T-helper 1 cell (primary cell): Measurements from ENCODE around the gene SLC22A12.

Experiments
- DNase-seq, 5 donors: peaks; one replicate each; pipeline ENCODE4 v3.0.0-alpha.2; 2012 to 2020

SLC22A12 gene

DNA sequence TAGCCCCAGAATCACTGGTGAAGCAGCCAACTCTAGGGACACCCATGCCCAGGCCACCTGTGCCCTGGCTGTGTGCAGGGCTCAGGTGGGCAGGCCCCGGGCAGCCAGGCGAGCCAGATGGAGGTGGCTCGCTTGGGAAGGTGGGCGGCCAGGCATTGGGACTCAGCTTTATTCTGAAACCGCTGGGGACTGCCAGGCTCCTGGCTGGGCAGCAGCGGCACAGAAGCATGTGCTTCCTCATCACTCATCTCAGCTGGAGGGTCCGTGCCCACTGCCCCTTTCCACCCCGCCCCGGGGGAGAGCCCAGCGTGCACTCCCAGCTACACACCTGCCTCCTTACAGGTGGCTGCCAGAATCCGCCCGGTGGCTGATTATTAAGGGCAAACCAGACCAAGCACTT lies 27.1 kb upstream of the SLC22A12 start:
- no peak for DNase-seq

DNA sequence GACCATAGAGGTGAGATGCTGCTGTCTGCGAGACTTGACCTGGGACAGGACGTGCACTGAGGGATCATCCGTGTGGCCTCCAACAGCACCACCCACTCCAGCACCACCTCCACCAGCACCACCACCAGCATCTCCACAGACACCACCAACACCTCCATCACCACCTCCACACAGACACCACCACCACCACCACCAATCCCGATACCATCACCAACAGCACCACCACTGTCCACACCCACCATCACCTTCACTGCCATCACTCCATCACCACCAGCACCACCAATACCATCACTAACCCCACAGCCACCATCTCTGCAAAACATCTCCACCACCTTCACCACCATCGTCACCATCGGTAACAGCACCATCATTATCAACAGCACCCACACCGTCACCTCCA lies 26.6 kb upstream of the SLC22A12 start:
- no peak for DNase-seq

DNA sequence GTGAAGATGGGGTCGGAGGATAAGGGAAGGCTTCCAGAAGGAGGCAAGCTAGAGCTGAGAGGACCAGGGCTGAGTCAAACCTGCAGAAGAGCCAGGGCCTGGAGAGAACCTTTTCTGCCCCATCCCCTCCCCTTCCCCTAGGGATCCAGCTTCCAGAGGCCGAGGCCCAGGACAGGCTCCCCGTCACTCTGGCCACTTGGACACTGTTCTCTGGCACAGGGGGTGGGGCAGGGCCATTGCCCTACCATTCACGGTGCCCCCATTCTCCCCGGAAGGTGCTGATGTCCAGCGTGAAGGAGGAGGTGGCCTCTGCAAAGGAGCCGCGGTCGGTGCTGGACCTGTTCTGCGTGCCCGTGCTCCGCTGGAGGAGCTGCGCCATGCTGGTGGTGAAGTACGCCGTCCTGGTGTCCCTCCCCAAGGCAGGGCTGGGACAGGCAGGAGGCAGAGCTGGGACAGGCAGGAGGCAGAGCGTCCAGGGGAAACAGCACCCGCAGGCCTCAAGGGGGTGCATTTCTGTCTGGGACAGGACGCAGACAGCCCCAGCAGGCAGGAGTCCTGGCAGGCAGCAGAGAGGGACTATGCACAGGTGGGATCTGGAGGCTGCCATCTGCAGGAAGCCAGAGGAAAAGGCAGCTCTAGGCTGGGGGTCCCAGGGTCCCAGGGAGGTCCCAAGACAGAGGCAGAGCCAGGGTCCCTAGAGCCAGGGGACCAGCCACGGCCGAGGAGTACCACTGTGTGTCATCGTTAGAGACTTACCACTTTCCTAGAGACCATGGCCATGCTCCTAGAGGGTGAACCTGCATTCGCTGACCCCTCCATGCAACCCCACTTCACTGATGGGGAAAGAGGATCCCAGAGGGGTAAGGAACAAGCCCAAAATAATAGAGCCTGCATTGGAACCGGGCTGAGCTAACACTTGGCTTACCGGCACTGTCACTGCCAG lies 25.8 kb upstream of the SLC22A12 start:
- DNase-seq: no peak

DNA sequence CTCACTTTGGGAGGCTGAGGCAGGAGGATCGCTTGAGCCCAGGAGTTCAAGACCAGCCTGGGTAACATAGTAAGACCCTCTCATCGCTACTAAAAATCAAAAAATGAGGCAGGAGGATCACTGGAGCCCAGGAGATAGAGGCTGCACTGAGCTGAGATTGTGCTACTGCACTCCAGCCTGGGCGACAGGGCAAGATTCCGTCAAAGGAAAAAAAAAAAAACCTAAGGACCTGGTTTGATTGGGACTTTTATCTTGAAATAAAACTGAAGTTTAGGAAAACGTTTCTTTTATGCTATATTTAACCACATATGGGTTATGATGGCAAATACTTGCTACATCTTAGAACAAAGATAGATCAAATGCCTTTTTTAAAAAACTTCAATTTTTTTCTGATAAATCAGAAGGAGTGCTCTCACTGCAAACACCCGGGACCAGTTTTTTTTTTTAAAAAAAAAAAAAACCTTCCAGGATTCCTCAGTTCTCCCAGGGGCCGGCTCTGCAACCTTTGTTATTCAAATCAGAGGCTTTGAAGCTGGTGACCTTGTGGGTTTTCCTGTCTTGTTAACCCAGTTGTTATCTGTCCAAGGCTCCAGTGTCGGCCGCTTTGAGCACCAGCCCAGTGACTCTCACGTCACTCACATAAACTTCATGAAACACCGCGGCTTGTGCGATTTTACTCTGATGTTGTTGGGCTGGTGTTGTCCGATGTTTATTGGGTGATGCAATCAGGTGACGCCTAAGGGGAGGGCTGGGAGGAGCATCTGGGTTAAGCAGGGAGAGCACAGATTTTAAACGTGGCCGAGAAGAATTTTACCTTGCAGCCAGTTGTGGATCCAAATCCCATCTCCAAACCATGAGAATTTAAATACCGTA lies 24.7 kb upstream of the SLC22A12 start:
- DNase-seq: peak in 2 of 5 donors; percentile 3 to 45

DNA sequence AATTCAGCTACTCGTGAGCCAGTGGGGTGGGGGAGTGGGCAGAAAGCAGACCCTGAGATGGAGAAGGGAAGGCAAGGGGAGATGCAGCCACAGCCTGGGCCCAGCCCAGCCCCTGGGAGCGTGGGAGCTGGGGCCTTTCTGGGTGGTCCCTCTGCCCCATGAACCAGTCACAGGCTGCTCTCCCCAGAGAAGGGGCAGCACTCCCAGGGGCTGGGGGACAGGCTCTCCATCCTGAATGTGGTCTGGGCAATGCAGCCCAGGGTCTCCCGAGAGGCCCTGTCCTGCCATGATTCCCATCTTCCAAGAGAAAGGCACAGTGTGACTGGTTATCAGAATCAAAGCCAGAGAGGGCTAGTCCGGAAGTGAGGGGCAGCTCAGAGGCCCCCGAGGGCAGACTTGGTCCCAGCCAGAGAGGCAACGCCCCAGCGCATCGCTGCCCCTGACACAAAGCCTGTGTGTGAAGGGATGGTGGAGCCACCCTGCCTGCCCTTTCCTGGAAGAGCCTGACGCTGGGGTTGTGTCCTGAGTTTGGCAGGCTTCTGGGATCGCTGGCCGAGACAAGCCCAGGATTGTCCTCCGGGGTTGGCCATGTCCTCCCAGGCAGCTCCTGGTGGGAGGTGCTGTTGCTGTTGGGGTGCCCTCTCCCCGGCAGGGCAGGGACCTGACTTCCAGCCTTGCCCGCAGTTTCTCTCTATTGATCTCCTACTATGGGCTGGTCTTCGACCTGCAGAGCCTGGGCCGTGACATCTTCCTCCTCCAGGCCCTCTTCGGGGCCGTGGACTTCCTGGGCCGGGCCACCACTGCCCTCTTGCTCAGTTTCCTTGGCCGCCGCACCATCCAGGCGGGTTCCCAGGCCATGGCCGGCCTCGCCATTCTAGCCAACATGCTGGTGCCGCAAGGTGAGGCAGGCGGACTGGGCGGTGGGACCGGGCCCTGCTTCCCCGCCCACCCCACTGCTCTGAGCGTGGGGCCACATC lies 23.8 kb upstream of the SLC22A12 start:
- DNase-seq: no peak

DNA sequence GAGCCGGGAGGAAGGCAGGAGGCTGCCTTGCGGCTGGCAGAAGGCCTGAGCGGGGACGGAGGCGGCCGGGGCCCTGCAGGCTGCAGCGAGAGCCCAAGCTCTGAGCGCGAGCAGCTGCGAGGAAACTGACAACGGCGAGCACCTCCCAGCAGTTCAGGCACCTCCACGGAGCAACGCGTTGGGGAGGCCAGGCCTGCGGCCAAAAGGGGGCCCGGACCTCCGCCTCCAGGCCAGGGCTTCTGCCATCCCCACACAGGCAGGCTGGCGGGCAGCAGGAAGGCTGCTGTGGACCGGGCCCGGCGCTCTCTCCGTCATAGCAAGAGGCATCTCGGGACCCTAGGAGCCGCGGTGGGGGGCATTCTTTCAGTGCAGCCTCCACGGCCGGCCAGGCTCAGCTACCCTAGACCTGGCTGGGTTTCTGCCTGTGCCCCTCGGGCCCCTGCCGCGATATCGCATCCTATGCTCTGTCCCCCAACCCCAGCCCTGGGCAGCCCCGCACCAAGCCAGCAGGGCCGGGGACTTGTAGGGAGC lies 22.9 kb upstream of the SLC22A12 start:
- DNase-seq: no peak

DNA sequence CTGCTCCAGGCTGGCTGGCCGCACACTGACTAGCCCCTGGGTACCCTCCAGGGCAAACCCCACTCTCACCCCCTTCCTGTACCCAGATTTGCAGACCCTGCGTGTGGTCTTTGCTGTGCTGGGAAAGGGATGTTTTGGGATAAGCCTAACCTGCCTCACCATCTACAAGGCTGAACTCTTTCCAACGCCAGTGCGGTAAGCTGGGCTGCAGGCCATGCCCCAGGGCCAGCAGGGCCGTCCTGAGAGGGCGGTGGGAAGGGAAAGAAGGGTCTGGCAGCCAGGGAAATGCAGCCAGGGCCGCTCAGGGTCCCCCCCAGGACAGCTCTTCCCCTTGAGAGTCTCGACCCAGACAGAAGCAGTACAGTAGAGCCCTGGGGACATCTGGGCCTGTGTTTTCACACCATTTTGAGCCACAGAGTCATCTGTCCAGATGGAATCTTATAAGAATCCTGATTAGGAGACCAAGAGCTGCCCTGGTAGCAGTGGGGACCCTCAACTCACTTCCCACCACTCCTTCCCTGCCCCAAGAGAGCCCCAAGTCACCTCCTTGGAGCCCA lies 22.4 kb upstream of the SLC22A12 start:
- no peak for DNase-seq

DNA sequence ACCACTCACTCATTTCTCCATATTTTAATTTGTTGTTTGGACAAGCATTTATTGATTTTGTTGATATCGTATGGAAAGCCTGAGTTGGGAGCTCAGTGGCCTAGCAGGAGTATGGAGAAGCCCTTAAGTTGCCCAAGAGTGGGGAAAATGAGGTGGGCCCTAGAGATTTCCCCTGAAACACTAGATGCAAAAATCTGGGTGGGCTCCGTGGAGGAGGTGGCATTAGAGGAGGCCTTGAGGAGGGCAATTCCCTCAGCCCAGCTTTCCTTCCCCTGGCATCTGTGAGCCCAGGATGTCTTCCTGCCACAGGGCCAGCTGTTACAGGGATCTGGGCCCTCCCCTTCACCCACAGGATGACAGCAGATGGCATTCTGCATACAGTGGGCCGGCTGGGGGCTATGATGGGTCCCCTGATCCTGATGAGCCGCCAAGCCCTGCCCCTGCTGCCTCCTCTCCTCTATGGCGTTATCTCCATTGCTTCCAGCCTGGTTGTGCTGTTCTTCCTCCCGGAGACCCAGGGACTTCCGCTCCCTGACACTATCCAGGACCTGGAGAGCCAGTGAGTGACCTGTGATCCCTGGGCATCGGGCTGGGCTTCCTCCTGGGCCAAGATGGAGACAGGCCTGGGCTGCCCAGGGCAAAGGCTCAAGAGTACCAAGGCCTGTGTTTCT lies 21.6 kb upstream of the SLC22A12 start:
- DNase-seq: no peak

DNA sequence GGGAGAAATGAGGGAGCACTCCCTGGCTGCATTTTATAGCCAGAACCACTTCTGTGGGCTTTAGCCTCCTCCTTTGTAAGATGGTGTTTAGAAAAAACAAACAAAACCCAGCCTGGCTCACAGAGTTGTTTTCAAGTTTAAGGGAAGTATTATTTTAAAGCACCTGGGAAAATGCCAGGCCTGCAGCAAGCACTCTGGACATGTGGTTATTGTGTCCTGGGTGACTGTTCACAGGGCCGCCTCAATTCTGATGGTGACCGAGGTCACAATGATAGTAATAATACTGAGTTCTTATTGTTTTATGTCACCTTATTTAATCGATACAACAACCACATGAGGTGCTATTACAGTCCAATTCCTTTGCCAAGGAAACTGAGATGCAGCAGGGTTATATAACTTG lies 20.7 kb upstream of the SLC22A12 start:
- no peak for DNase-seq

DNA sequence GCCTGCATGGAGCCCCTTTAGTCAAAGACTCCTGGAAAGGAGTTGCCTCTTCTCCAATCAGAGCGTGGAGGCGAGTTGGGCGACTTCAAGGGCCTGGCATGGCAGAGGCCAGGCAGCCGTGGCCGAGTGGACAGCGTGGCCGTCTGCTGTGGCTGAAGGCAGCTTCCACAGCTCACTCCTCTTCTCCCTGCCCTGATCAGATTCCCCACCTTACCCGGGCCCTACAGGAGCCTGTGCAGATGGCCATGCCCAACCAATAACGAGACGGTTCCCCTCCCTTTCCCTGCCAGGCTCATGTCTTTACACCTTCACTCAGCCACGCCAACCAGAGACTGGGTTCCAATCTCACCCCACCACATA lies 20.0 kb upstream of the SLC22A12 start:
- no peak for DNase-seq

DNA sequence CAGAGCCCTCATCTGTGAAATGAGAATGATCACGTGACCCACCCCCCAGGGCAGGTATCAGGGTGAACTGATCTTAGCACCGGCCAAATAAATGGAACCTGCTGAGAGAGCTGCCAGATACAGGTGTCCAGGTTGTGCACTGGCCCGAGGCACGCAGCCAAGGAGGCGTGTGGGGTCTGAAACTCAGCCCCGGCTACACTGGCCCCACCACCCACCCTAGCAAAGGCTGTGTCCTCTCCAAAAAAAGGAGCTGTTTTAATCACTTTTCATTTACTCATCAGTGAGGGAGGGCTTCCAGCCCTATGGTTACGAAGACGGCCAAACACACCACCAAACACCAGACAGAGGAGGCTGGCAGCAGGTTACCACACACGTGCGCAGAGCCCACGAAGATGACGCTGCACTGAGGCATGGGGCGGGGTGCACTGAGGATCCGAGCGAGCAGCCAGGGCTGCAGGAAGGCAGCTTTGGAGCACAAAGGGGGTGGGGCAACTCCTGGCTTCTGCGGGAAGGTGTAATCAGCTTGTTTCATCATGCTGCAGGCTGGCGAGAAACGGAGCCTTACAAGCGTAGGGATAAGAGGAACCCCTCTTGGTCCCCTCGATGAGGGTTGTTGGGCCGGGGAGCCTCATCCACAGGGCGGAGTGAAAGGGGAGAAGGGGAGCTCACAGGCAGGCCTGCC lies 19.5 kb upstream of the SLC22A12 start:
- no peak for DNase-seq

DNA sequence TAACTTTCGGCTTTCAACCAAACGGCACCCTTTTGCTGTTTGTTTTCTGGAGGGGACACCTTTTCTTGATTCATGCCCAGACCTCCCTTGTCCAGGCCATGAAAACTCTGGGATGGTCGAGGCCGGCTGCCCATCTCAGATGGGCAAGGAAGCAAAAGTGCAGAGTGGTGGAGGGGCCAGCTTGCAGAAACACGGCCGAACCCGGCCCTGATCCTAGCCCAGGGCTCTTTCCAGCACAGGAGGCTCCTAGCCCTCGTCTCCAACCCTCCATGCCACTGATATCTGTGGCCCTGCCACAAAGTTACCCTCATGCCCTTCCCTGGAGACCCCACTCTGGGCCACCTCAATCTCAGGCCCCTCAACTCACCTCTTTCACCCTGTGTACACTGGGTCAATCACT lies 18.9 kb upstream of the SLC22A12 start:
- no peak for DNase-seq

DNA sequence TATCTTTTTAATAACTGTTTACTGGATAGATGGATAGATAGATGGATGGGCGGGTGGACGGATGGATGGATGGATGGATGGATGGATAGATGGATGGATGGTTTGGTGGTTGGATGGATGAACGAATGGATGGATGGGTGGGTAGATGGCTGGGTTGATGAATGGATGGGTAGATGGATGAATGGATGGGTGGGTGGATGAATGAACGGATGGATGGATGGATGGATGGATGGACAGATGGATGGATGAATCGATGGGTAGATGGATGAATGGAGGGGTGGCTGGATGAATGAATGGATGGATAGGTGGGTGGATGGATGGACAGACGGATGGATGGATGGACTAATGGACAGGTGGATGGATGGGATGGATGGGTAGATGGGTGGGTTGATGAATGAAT lies 13.8 kb upstream of the SLC22A12 start:
- no peak for DNase-seq

DNA sequence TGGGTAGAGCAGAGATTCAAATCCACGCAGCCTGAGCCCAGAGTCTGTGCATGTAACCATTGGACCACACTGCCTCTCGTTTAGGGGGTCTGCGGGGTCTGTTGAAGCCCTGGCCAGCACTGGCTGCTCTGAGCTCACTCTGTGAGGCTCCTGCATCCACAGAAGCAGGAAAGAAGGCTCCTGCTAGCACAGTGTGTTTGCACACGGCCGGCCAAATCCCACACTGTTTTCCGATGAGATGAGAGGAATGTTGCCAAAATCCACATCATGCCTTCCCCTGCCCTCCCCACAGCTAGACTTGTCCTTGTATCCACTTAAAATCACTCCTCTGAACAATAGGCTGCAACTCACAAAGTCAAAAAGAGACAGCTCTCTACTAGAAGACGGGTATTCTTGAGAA lies 10.6 kb upstream of the SLC22A12 start:
- no peak for DNase-seq

DNA sequence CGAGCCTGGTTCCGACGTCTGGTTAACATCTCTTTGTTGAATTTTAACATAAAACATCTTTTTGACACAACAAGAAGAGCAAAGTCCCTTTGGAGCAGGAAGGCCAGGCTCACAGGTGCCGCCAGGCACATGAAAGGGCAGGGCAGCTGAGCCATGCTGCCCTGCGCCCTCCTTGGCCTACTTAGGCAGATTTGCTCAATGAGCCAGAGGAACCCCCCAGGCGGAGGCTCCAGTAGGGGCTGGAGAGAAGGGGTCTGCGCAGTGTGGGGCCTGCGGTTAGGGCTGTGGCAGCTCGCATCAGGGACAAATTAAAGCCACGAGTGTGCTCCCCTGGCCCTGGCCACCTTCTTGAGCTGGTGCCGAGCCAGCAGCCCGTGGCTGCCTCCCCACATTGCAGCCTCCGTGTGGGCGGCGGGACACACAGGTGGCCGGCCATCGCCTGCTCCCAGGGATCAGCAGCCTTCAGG lies 9.9 kb upstream of the SLC22A12 start:
- DNase-seq: no peak

DNA sequence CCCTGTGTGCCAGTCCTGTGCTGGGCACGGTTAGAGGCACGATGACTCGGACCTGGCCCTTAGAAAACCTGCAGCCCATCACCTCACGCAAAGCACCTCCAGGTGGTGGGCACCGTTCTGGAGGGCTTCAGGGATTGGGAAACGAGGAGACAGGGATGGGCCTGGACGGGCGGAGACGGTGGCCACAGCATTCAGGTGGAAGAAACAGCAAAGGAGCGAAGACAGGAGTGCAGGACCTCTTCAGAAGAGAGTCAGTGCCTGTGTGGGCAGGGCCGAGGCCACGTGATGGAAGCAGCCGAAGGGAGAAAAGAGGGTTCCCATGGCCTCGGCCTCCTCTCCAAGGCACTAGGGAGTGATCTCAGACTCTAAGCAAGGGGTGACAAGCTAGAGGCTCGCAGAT lies 8.1 kb upstream of the SLC22A12 start:
- DNase-seq: no peak

DNA sequence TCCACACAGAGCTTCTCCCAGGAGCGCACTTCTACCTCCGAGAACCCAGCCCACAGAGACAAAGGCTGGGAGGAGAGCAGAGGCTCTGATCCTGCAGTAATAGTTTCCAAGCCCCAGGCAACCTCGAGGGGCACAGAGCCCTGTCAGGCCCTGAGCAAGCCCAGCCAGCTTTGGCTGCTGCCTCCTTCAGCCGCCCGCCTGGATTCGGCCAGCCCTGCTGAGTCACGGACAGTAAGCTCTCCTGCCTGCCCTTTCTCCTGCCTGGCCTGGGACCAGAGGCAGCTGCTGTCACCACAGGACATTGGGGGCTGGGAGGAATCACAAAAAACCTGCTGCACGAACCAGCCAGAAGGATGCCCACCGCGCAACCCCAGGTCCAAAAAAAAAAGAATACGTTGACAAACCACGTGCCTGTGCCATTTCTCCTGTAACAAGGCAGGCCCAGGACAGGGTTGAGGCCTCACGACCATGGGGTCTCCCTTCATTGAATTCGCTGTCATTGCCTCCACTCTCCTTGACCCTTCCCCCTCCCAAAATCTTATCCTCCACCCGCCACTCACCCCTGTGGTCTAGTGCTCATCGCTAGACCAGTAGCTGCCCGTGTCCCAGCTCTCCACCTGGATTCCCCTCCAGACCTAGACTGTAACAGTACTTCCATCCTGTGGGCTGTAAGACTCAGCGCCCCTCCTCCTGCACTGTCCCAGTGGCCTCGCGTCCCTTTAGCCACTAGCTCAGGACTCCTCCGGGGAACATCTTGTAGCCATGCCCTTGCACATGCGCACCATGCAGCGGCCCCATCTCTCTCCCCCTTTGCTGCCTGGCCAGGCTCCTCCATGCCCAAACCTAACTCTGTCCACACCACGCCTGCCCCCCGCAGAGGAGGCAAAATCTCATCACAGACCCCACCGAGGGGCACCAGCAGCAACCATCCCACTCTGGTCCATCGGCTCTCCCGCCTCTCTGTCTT lies 7.4 kb upstream of the SLC22A12 start:
- no peak for DNase-seq

DNA sequence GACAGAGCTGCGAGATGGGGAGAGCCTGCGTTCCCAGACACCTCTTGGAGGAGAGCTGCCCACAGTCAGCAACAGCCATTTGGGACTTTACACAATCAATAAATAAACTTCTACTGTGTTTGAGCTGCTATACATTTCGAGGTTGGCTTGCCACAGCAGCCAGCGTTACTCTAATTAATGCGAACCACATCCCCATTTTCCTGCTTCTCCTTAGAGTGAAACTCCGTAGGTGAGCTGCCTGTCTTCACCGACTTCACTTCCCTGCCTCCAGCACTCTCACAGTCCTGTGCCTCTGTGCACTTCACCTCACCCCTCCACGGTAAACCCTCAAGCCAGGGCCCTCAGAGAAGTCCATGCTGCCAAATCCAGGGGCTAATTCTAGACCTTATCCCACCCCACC lies 5.9 kb upstream of the SLC22A12 start:
- no peak for DNase-seq

DNA sequence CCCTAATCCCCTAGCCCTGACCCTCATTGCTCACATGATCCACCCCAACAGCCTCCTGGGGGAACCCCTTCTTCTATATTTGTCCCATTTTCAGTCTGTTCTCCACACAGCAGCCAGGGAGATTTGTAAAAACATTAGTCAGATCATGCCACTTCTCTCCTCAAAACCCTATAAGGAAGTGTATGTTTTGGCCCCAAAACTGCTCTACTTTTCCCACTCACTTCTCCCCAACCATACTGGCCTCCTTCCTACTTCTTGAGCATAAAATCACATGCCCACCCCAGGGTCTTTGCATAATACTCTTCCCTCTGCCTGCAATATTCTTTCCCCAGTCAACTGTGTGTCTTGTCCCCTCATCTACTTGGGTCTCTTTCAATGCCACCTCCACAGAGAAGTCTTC lies 4.7 kb upstream of the SLC22A12 start:
- no peak for DNase-seq

DNA sequence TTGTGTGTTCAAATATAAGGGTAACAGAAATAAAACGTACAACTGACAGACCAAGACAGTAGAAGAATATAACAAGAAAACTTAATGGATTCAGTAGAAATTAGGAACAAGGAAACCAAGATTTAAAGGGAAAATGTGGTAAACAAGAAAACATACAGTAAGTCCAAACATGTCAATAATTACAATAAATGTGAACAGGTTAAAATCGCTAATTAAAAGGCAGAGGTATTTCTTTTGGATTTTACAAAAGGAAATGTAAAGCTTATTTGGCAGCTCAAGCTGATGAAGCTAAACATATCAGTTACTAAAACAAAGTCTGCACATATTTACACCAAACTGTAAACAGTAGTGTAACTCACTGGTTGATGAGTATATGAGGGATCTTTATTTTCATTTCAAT lies 2.3 kb upstream of the SLC22A12 start:
- no peak for DNase-seq
